SU-DHL-6 (cell line): ENCODE measurements around the gene TUBGCP4.

ENCODE experiments used
- CTCF ChIP-seq: fragments of 200-600 bp; sonication (generic); IDR thresholded peaks from one replicate; pipeline ENCODE4 v1.5.1; 2017; ENCODE audit warnings: antibody characterized with exemption, mild to moderate bottlenecking, low read length, moderate library complexity; ENCODE audit not compliant: insufficient read depth, poor library complexity, severe bottlenecking
- EZH2phosphoT487 ChIP-seq: fragments of 200-600 bp; sonication (generic), shearing (Covaris generic); conservative IDR thresholded peaks from 2 replicates; pipeline ENCODE4 v1.6.1; 2018; ENCODE audit warnings: mild to moderate bottlenecking, antibody characterized with exemption, low read length, moderate library complexity, mixed read lengths

GRCh38 chr15:43404130-43404529 is 33.2 kb downstream of the TUBGCP4 start:
- TF ChIP-seq CTCF (no peak), EZH2phosphoT487 (no peak)
